ENCODE results near the gene HMOX2.

The HMOX2 gene

DNA sequence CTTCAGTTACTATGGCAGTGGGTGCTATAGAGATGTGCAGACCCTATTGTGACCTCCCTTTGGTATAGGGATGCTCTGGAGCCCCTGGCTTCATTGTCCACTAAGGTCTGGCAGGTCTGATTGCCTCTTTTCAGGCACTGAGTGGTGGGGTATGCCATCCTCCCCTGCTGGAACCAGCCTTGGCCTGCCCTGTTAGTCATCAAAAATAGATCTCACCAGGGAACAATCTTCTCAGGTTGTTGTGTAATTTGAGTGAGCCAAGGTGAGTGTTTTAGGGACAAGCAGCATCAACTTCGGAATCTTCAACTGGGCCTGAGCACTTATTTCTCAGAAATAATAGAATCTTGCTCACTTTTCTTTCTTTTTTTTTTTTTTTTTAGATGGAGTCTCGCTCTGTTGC, 19.6 kb downstream of the HMOX2 start:
- Histone ChIP-seq H3K4ac (ENCODE audit: low read depth in 1 of 2, low read length in 2 of 2) (peak overlapping the region in 1 of 2 experiments; percentile 75), H2AFZ (ENCODE audit: low read depth, low read length) (no peak overlapping the region), H2BK120ac (ENCODE audit: low read depth, low read length) (no peak overlapping the region), H2BK12ac (ENCODE audit: low read length in 2 of 2) (peak overlapping the region in 1 of 2 experiments; percentile 57), H3K9ac (ENCODE audit: low read length) (peak overlapping the region; percentile 7), H3K4me2 (ENCODE audit: low read length, poor library complexity, severe bottlenecking) (no peak overlapping the region), H3K27me3 (ENCODE audit: control insufficient read depth in 1 of 2, insufficient read depth in 1 of 2, low read length in 2 of 2) (no peaks in the 10 kb centered on the region), H2BK15ac (ENCODE audit: low read depth, poor library complexity, severe bottlenecking) (no peak overlapping the region), H3K4me1 (ENCODE audit: control insufficient read depth, insufficient read depth, low read depth, low read length) (peaks cover 17% of the 10 kb centered on the region), H3K9me3 (ENCODE audit: control insufficient read depth, low read length) (no peaks in the 10 kb centered on the region), H3K79me1 (replicated peaks; ENCODE audit: low read length, poor library complexity, severe bottlenecking) (peaks cover 18% of the 10 kb centered on the region), H4K8ac (ENCODE audit: low read length) (no peak overlapping the region), H3K23ac (ENCODE audit: low read length in 2 of 2) (no peak overlapping the region), H3K4me3 (ENCODE audit: insufficient read depth in 1 of 2, low read depth in 1 of 2, low read length in 2 of 2) (no peak overlapping the region), H3K18ac (ENCODE audit: low read depth in 1 of 2, low read length in 2 of 2) (peak overlapping the region; percentile 37 to 82), H2AK5ac (ENCODE audit: low read length, severe bottlenecking) (peak overlapping the region; percentile 74), H3K27ac (ENCODE audit: low read length, poor library complexity, severe bottlenecking) (peak overlapping the region; percentile 58), H3K14ac (ENCODE audit: low read length in 2 of 2) (no peak overlapping the region), H3K36me3 (ENCODE audit: control insufficient read depth in 1 of 2, insufficient read depth in 2 of 2, low read depth in 1 of 2, low read length in 2 of 2) (peaks cover 0 to 8% of the 10 kb centered on the region in 2 experiments), H4K91ac (ENCODE audit: low read length) (no peak overlapping the region), H2BK5ac (ENCODE audit: low read depth, low read length, poor library complexity, severe bottlenecking) (no peak overlapping the region)
- 100% methylated on average over 1 of the region's 2 CpGs for WGBS
- DNase-seq, result no peak

DNA sequence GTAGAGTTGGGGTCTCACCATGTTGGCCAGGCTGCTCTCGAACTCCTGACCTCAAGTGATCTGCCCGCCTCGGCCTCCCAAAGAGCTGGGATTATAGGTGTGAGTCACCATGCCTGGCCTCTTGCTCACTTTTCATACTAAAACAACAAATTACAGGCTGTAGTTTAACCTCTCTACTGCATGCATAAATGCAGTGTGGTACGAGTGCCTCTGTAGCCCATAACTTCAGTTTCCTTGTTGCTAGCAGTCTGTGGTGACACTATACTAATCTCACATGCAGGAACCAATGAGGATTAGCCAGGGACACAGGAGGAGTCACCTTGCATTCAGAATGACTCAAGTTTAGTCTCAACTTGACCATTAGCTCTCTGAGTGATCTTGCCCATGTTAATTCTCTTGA, 20.1 kb downstream of the HMOX2 start:
- no peak overlapping the region for H2BK12ac ChIP-seq (ENCODE audit: low read length in 2 of 2)
- peaks cover 0 to 7% of the 10 kb centered on the region in 2 experiments for H3K36me3 ChIP-seq (ENCODE audit: control insufficient read depth in 1 of 2, insufficient read depth in 2 of 2, low read depth in 1 of 2, low read length in 2 of 2)
- peak overlapping the region in 1 of 2 experiments; percentile 93 for H3K14ac ChIP-seq (ENCODE audit: low read length in 2 of 2)
- no peak overlapping the region for H4K91ac ChIP-seq (ENCODE audit: low read length)
- no peak overlapping the region for H3K27ac ChIP-seq (ENCODE audit: low read length, poor library complexity, severe bottlenecking)
- H4K8ac ChIP-seq (ENCODE audit: low read length), result no peak overlapping the region
- DNase-seq, result peak; percentile 84
- peak overlapping the region; percentile 38 for H3K9ac ChIP-seq (ENCODE audit: low read length)
- WGBS, result 20% methylated on average over 4 of the region's 4 CpGs
- H2BK5ac ChIP-seq (ENCODE audit: low read depth, low read length, poor library complexity, severe bottlenecking), result no peak overlapping the region
- H2BK120ac ChIP-seq (ENCODE audit: low read depth, low read length), result no peak overlapping the region
- H3K79me1 ChIP-seq (replicated peaks; ENCODE audit: low read length, poor library complexity, severe bottlenecking), result peaks cover 15% of the 10 kb centered on the region
- H3K4me2 ChIP-seq (ENCODE audit: low read length, poor library complexity, severe bottlenecking), result no peak overlapping the region
- no peaks in the 10 kb centered on the region for H3K9me3 ChIP-seq (ENCODE audit: control insufficient read depth, low read length)
- no peak overlapping the region for H2AK5ac ChIP-seq (ENCODE audit: low read length, severe bottlenecking)
- H3K4me1 ChIP-seq (ENCODE audit: control insufficient read depth, insufficient read depth, low read depth, low read length), result peaks cover 17% of the 10 kb centered on the region
- no peak overlapping the region for H3K4ac ChIP-seq (ENCODE audit: low read depth in 1 of 2, low read length in 2 of 2)
- no peak overlapping the region for H2AFZ ChIP-seq (ENCODE audit: low read depth, low read length)
- H3K27me3 ChIP-seq (ENCODE audit: control insufficient read depth in 1 of 2, insufficient read depth in 1 of 2, low read length in 2 of 2), result no peaks in the 10 kb centered on the region
- H3K18ac ChIP-seq (ENCODE audit: low read depth in 1 of 2, low read length in 2 of 2), result no peak overlapping the region
- no peak overlapping the region for H2BK15ac ChIP-seq (ENCODE audit: low read depth, poor library complexity, severe bottlenecking)
- no peak overlapping the region for H3K23ac ChIP-seq (ENCODE audit: low read length in 2 of 2)
- H3K4me3 ChIP-seq (ENCODE audit: insufficient read depth in 1 of 2, low read depth in 1 of 2, low read length in 2 of 2), result peak overlapping the region in 1 of 2 experiments; percentile 60

DNA sequence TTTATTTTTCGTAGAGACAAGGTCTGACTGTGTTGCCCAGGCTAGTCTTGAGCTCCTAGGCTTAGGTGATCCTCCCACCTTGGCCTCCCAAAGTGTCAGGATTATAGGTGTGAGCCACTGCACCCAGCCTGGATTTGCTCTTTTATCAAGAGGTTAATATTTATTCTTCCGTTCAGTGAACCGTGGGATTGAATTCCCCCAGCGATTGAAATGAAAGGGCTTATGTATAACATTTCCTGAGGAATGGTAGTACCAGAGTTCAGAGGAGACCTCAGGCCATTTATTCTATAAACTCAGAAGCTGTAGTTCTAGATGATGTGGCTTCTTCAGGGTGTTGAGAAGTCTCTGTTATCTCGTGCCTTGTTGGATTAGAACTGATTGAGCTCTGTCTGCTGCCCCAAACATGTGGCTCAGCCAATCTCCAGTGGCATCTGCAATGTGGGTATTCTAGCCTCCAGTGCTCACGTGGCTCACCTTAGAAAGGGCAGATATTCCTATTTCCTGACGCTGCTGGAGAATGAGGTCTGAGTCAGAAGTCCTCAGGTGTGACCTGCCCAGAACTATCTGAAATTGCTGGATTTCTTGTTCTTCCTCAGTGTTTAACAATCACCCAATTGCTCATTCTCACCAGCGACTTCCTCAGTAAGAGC, 22.5 kb downstream of the HMOX2 start:
- Histone ChIP-seq H3K27ac (ENCODE audit: low read length, poor library complexity, severe bottlenecking) (peak overlapping the region; percentile 6), H3K79me1 (replicated peaks; ENCODE audit: low read length, poor library complexity, severe bottlenecking) (peaks cover 21% of the 10 kb centered on the region), H3K36me3 (ENCODE audit: control insufficient read depth in 1 of 2, insufficient read depth in 2 of 2, low read depth in 1 of 2, low read length in 2 of 2) (peaks cover 0 to 7% of the 10 kb centered on the region in 2 experiments), H3K4me3 (ENCODE audit: insufficient read depth in 1 of 2, low read depth in 1 of 2, low read length in 2 of 2) (no peak overlapping the region), H2BK5ac (ENCODE audit: low read depth, low read length, poor library complexity, severe bottlenecking) (no peak overlapping the region), H2AFZ (ENCODE audit: low read depth, low read length) (no peak overlapping the region), H3K9ac (ENCODE audit: low read length) (no peak overlapping the region), H3K4me2 (ENCODE audit: low read length, poor library complexity, severe bottlenecking) (no peak overlapping the region), H4K91ac (ENCODE audit: low read length) (no peak overlapping the region), H2BK15ac (ENCODE audit: low read depth, poor library complexity, severe bottlenecking) (no peak overlapping the region), H4K8ac (ENCODE audit: low read length) (no peak overlapping the region), H3K14ac (ENCODE audit: low read length in 2 of 2) (no peak overlapping the region), H2BK120ac (ENCODE audit: low read depth, low read length) (no peak overlapping the region), H3K4me1 (ENCODE audit: control insufficient read depth, insufficient read depth, low read depth, low read length) (peaks cover 21% of the 10 kb centered on the region), H3K27me3 (ENCODE audit: control insufficient read depth in 1 of 2, insufficient read depth in 1 of 2, low read length in 2 of 2) (no peaks in the 10 kb centered on the region), H3K4ac (ENCODE audit: low read depth in 1 of 2, low read length in 2 of 2) (no peak overlapping the region), H2BK12ac (ENCODE audit: low read length in 2 of 2) (no peak overlapping the region), H3K9me3 (ENCODE audit: control insufficient read depth, low read length) (no peaks in the 10 kb centered on the region), H3K23ac (ENCODE audit: low read length in 2 of 2) (no peak overlapping the region), H3K18ac (ENCODE audit: low read depth in 1 of 2, low read length in 2 of 2) (no peak overlapping the region), H2AK5ac (ENCODE audit: low read length, severe bottlenecking) (peak overlapping the region; percentile 66)
- WGBS, result 92% methylated on average over 8 of the region's 8 CpGs
- no peak for DNase-seq

DNA sequence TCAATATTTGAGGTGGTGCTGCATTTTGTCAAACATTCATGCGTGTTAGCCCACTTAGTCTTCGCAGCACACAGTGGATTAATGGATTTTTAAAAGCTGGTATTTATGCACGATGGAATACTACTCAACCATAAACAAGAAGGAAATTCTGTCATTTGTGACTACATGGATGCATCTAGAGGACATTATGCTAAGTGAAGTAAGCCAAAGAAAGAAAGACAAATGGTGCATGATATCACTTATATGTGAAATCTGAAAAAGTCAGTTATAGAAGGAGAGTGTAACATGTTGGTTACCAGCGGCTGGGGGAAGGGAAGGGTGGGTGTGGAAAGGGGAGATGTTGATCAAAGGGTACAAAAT, 23.0 kb downstream of the HMOX2 start:
- no peak overlapping the region for H3K4me2 ChIP-seq (ENCODE audit: low read length, poor library complexity, severe bottlenecking)
- peaks cover 26% of the 10 kb centered on the region for H3K79me1 ChIP-seq (replicated peaks; ENCODE audit: low read length, poor library complexity, severe bottlenecking)
- H2BK15ac ChIP-seq (ENCODE audit: low read depth, poor library complexity, severe bottlenecking), result no peak overlapping the region
- no peak overlapping the region for H2AFZ ChIP-seq (ENCODE audit: low read depth, low read length)
- WGBS, result 100% methylated on average over 3 of the region's 4 CpGs
- H2BK12ac ChIP-seq (ENCODE audit: low read length in 2 of 2), result no peak overlapping the region
- no peak overlapping the region for H2BK120ac ChIP-seq (ENCODE audit: low read depth, low read length)
- H3K4me3 ChIP-seq (ENCODE audit: insufficient read depth in 1 of 2, low read depth in 1 of 2, low read length in 2 of 2), result no peak overlapping the region
- H4K91ac ChIP-seq (ENCODE audit: low read length), result no peak overlapping the region
- no peak overlapping the region for H3K14ac ChIP-seq (ENCODE audit: low read length in 2 of 2)
- no peak overlapping the region for H2AK5ac ChIP-seq (ENCODE audit: low read length, severe bottlenecking)
- no peak overlapping the region for H3K27ac ChIP-seq (ENCODE audit: low read length, poor library complexity, severe bottlenecking)
- no peak overlapping the region for H4K8ac ChIP-seq (ENCODE audit: low read length)
- H3K4me1 ChIP-seq (ENCODE audit: control insufficient read depth, insufficient read depth, low read depth, low read length), result peaks cover 21% of the 10 kb centered on the region
- H3K18ac ChIP-seq (ENCODE audit: low read depth in 1 of 2, low read length in 2 of 2), result no peak overlapping the region
- peaks cover 0 to 7% of the 10 kb centered on the region in 2 experiments for H3K36me3 ChIP-seq (ENCODE audit: control insufficient read depth in 1 of 2, insufficient read depth in 2 of 2, low read depth in 1 of 2, low read length in 2 of 2)
- DNase-seq, result no peak
- no peak overlapping the region for H2BK5ac ChIP-seq (ENCODE audit: low read depth, low read length, poor library complexity, severe bottlenecking)
- H3K9ac ChIP-seq (ENCODE audit: low read length), result no peak overlapping the region
- no peaks in the 10 kb centered on the region for H3K27me3 ChIP-seq (ENCODE audit: control insufficient read depth in 1 of 2, insufficient read depth in 1 of 2, low read length in 2 of 2)
- no peak overlapping the region for H3K4ac ChIP-seq (ENCODE audit: low read depth in 1 of 2, low read length in 2 of 2)
- H3K23ac ChIP-seq (ENCODE audit: low read length in 2 of 2), result no peak overlapping the region
- H3K9me3 ChIP-seq (ENCODE audit: control insufficient read depth, low read length), result no peaks in the 10 kb centered on the region
